Measurements from ENCODE around the gene IGSF21. TPM values are rescaled to one million over a fixed set of nuclear protein-coding genes. Genes with fewer than 3 reads are reported as not detected.

Gene IGSF21
- total and polyA plus RNA-seq, 4 donors: 0.31 to 1.5 (median 0.88) TPM

DNA sequence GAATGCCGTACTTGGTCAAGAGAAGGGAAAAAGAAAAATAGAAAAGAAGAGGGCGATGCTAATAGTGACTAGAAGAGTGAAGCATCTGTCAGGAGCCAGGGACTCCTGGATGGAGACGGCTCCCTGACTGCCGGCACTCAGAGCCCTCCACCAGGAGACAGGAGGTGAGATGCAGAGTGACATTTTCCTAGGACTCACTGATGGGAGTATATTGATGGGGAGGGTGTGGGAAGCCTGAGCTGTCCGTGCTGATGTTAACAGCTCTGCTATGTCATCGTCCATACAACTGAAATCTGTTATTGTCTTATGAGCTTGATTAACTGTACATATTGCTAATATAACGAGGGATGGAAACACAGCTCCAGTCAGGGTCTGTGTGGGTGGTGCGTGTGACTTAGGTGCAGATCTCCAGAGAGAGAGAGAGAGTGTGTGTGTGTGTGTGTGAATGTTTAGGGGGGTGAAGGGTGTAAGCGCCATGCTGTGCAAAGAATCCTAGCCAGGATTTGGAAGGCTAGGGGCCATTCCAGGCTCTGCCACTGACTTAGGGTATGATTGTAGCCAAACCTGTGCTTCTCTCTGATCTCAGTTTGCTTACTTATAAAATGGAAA, 250.1 kb downstream of the IGSF21 start:
- Histone ChIP-seq H3K27ac (ENCODE audit: low read depth in 1 of 2, low read length in 2 of 2) (no peak overlapping the region), H3K4me3 (ENCODE audit: low read depth in 1 of 3, low read length in 3 of 3) (no peak overlapping the region), H3K36me3 (ENCODE audit: control insufficient read depth in 4 of 4, insufficient read depth in 3 of 4, low read depth in 1 of 4, low read length in 3 of 4) (no peaks in the 10 kb centered on the region), H3K27me3 (ENCODE audit: control insufficient read depth in 4 of 4, insufficient read depth in 4 of 4, low read length in 3 of 4) (peaks cover 0 to 9% (median 2%) of the 10 kb centered on the region in 4 donors), H3K9me3 (ENCODE audit: control insufficient read depth in 4 of 4, low read length in 3 of 4) (no peaks in the 10 kb centered on the region), H3K9ac (ENCODE audit: low read depth in 1 of 2, low read length in 2 of 2) (no peak overlapping the region), H3K4me1 (ENCODE audit: control insufficient read depth in 4 of 4, insufficient read depth in 4 of 4, low read length in 3 of 4) (no peaks in the 10 kb centered on the region)
- 53% methylated on average over 9 of the region's 9 CpGs for WGBS
- DNase-seq (ENCODE audit: low spot score): no peak
- no peak for TF ChIP-seq RXRA (IDR thresholded peaks at IDR 0.05)
- no peak for TF ChIP-seq FOXA2 (IDR thresholded peaks at IDR 0.05)
- TF ChIP-seq FOXA1 (IDR thresholded peaks at IDR 0.05): no peak
- TF ChIP-seq HNF4A (conservative IDR thresholded peaks at IDR 0.05): no peak
- TF ChIP-seq, protein P1, sequence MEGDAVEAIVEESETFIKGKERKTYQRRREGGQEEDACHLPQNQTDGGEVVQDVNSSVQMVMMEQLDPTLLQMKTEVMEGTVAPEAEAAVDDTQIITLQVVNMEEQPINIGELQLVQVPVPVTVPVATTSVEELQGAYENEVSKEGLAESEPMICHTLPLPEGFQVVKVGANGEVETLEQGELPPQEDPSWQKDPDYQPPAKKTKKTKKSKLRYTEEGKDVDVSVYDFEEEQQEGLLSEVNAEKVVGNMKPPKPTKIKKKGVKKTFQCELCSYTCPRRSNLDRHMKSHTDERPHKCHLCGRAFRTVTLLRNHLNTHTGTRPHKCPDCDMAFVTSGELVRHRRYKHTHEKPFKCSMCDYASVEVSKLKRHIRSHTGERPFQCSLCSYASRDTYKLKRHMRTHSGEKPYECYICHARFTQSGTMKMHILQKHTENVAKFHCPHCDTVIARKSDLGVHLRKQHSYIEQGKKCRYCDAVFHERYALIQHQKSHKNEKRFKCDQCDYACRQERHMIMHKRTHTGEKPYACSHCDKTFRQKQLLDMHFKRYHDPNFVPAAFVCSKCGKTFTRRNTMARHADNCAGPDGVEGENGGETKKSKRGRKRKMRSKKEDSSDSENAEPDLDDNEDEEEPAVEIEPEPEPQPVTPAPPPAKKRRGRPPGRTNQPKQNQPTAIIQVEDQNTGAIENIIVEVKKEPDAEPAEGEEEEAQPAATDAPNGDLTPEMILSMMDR (IDR thresholded peaks at IDR 0.05; ENCODE audit: low read depth, low read length, missing input control): no peak
- TF ChIP-seq EGR1 (IDR thresholded peaks at IDR 0.05; ENCODE audit: low read depth in 2 of 2): no peak
- no peak for TF ChIP-seq RAD21 (IDR thresholded peaks at IDR 0.05)

DNA sequence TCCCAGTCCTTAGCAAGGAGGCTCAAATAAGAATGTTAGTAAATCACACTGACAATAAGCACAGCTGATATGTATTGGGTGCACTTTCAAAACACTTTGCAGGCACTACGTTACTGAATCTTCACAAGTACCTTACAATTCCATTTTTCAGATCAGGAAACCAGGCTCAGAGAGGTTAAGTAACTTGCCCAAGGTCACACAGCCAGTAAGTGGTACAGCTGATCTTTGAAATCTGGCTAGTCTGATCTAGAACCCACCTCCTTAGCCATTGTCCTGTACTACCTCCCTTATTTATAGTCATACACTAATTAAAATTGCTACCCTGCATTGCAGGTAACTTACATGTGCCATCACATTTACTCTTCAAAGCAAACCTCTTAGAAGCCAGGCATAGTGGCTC, 251.0 kb downstream of the IGSF21 start:
- DNase-seq (ENCODE audit: low spot score): no peak
- Histone ChIP-seq H3K4me1 (ENCODE audit: control insufficient read depth in 4 of 4, insufficient read depth in 4 of 4, low read length in 3 of 4) (no peaks in the 10 kb centered on the region), H3K27ac (ENCODE audit: low read depth in 1 of 2, low read length in 2 of 2) (no peak overlapping the region), H3K9me3 (ENCODE audit: control insufficient read depth in 4 of 4, low read length in 3 of 4) (no peaks in the 10 kb centered on the region), H3K4me3 (ENCODE audit: low read depth in 1 of 3, low read length in 3 of 3) (no peak overlapping the region), H3K36me3 (ENCODE audit: control insufficient read depth in 4 of 4, insufficient read depth in 3 of 4, low read depth in 1 of 4, low read length in 3 of 4) (no peaks in the 10 kb centered on the region), H3K9ac (ENCODE audit: low read depth in 1 of 2, low read length in 2 of 2) (no peak overlapping the region), H3K27me3 (ENCODE audit: control insufficient read depth in 4 of 4, insufficient read depth in 4 of 4, low read length in 3 of 4) (peaks cover 0 to 4% (median 2%) of the 10 kb centered on the region in 4 donors)
- TF ChIP-seq SP1 (IDR thresholded peaks at IDR 0.05) (no peak), NR2F2 (IDR thresholded peaks at IDR 0.05) (no peak), GABPA (IDR thresholded peaks at IDR 0.05 in 1 of 2, conservative IDR thresholded peaks at IDR 0.05 in 1 of 2) (no peak), HNF4G (IDR thresholded peaks at IDR 0.05) (no peak), YY1 (IDR thresholded peaks at IDR 0.05) (no peak), HNF4A (conservative IDR thresholded peaks at IDR 0.05) (no peak), RXRA (IDR thresholded peaks at IDR 0.05) (no peak), JUND (IDR thresholded peaks at IDR 0.05) (no peak), FOXA2 (IDR thresholded peaks at IDR 0.05) (no peak), RAD21 (IDR thresholded peaks at IDR 0.05) (no peak), FOXA1 (IDR thresholded peaks at IDR 0.05) (no peak), TAF1 (conservative IDR thresholded peaks at IDR 0.05) (no peak), EGR1 (IDR thresholded peaks at IDR 0.05; ENCODE audit: low read depth in 2 of 2) (no peak)
- TF ChIP-seq, protein P2, sequence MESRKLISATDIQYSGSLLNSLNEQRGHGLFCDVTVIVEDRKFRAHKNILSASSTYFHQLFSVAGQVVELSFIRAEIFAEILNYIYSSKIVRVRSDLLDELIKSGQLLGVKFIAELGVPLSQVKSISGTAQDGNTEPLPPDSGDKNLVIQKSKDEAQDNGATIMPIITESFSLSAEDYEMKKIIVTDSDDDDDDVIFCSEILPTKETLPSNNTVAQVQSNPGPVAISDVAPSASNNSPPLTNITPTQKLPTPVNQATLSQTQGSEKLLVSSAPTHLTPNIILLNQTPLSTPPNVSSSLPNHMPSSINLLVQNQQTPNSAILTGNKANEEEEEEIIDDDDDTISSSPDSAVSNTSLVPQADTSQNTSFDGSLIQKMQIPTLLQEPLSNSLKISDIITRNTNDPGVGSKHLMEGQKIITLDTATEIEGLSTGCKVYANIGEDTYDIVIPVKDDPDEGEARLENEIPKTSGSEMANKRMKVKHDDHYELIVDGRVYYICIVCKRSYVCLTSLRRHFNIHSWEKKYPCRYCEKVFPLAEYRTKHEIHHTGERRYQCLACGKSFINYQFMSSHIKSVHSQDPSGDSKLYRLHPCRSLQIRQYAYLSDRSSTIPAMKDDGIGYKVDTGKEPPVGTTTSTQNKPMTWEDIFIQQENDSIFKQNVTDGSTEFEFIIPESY (IDR thresholded peaks at IDR 0.05): no peak
- TF ChIP-seq, protein P3, sequence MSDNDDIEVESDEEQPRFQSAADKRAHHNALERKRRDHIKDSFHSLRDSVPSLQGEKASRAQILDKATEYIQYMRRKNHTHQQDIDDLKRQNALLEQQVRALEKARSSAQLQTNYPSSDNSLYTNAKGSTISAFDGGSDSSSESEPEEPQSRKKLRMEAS (IDR thresholded peaks at IDR 0.05): no peak
- TF ChIP-seq, protein P1 (IDR thresholded peaks at IDR 0.05; ENCODE audit: low read depth, low read length, missing input control): no peak
- TF ChIP-seq, protein P4, sequence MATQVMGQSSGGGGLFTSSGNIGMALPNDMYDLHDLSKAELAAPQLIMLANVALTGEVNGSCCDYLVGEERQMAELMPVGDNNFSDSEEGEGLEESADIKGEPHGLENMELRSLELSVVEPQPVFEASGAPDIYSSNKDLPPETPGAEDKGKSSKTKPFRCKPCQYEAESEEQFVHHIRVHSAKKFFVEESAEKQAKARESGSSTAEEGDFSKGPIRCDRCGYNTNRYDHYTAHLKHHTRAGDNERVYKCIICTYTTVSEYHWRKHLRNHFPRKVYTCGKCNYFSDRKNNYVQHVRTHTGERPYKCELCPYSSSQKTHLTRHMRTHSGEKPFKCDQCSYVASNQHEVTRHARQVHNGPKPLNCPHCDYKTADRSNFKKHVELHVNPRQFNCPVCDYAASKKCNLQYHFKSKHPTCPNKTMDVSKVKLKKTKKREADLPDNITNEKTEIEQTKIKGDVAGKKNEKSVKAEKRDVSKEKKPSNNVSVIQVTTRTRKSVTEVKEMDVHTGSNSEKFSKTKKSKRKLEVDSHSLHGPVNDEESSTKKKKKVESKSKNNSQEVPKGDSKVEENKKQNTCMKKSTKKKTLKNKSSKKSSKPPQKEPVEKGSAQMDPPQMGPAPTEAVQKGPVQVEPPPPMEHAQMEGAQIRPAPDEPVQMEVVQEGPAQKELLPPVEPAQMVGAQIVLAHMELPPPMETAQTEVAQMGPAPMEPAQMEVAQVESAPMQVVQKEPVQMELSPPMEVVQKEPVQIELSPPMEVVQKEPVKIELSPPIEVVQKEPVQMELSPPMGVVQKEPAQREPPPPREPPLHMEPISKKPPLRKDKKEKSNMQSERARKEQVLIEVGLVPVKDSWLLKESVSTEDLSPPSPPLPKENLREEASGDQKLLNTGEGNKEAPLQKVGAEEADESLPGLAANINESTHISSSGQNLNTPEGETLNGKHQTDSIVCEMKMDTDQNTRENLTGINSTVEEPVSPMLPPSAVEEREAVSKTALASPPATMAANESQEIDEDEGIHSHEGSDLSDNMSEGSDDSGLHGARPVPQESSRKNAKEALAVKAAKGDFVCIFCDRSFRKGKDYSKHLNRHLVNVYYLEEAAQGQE (IDR thresholded peaks at IDR 0.05): no peak
- WGBS: 49% methylated on average over 1 of the region's 1 CpG

Data from liver (tissue), 9 donors.